Adrenal gland (tissue), 5 donors: ENCODE data around the gene FBLN1.

Experiments used
- CTCF ChIP-seq, 6 experiments: fragments of 450-650 bp in 4 of 6; fragments of 200-600 bp in 2 of 6; sonication (generic) in 1 of 6; IDR thresholded peaks; 1 replicate in 5 of 6; 2 replicates in 1 of 6; pipeline versions ENCODE4 v1.5.1 to v1.8.0; 2016 to 2021; ENCODE audit warnings: antibody characterized with exemption in 6 of 6, mild to moderate bottlenecking in 2 of 6, moderate library complexity in 1 of 6
- POLR2A ChIP-seq, 2 donors: fragments of 450-650 bp; IDR thresholded peaks; one replicate each; pipeline ENCODE4 v1.6.1; 2017; ENCODE audit warnings: antibody characterized with exemption in 2 of 2, mild to moderate bottlenecking in 2 of 2, moderate library complexity in 1 of 2
- donor health status: DM: no; HTN: no; CAD: no.

- no peak for TF ChIP-seq CTCF (IDR thresholded peaks at IDR 0.05)
- TF ChIP-seq POLR2A (IDR thresholded peaks at IDR 0.05), result no peak
Measured at GRCh38 chr22:45579306-45579705, 76.6 kb downstream of the FBLN1 start.
